ENCODE data around the gene SORCS3. TPM values are rescaled to one million over a fixed set of nuclear protein-coding genes. Genes with fewer than 3 reads are reported as not detected.

SORCS3 gene
- total and polyA plus RNA-seq, 9 of the 15 experiments (the other 6 are each of a cell fraction or from before 2014, with no cell fraction given): not detected

- no TSS peak for BruUV-seq (replicated peaks)
- 0% methylated on average over 6 of the region's 6 CpGs for WGBS (ENCODE audit: insufficient coverage, low coverage, missing lambda C conversion rate)
- H2AFZ ChIP-seq (ENCODE audit: low read depth, low read length): no peak overlapping the region
- no peaks in the 10 kb centered on the region for H3K27me3 ChIP-seq (ENCODE audit: control insufficient read depth in 2 of 2, insufficient read depth in 2 of 2, low read length in 2 of 2)
- H3K36me3 ChIP-seq (ENCODE audit: control insufficient read depth, insufficient read depth, low read length): no peaks in the 10 kb centered on the region
- FAIRE-seq: no peak
- intact Hi-C loops (cut with micrococcal nuclease) (no loop called here), in situ Hi-C loops (cut with MboI) (no loop called here)
- ATAC-seq: no peak
- no peak overlapping the region for H3K27ac ChIP-seq (ENCODE audit: extremely low read depth, low read depth, low read length)
- H4K20me1 ChIP-seq (replicated peaks; ENCODE audit: control insufficient read depth, insufficient read depth, low read length): no peaks in the 10 kb centered on the region
- H3K4me3 ChIP-seq: no peak overlapping the region
- no peak for TF ChIP-seq NCOA1 (IDR thresholded peaks at IDR 0.05; ENCODE audit: low read depth)
- TF ChIP-seq ZNF584 (CRISPR knock-in tag; IDR thresholded peaks at IDR 0.05; ENCODE audit: low read depth): no peak
- TF ChIP-seq ZNF354B (CRISPR knock-in tag; IDR thresholded peaks at IDR 0.05): no peak
- TF ChIP-seq ZC3H11A (IDR thresholded peaks at IDR 0.05; ENCODE audit: low read depth, low read length): no peak
- no peak for TF ChIP-seq NRF1 (conservative IDR thresholded peaks at IDR 0.05 in 1 of 2, IDR thresholded peaks at IDR 0.05 in 1 of 2)
- TF ChIP-seq HES1 (IDR thresholded peaks at IDR 0.05; ENCODE audit: low read depth): no peak
- no peaks in the 10 kb centered on the region for H3K9me3 ChIP-seq (replicated peaks; ENCODE audit: control insufficient read depth, insufficient read depth, low read depth, low read length)
- no peaks in the 10 kb centered on the region for H3K4me1 ChIP-seq (replicated peaks in 1 of 2; ENCODE audit: control insufficient read depth in 2 of 2, insufficient read depth in 2 of 2, low read length in 2 of 2)
- ChIA-PET POLR2A (no interaction called here), CTCF (ENCODE audit: low intra/inter-chr PET ratio) (no interaction called here)
- no peak overlapping the region for H3K9ac ChIP-seq (ENCODE audit: insufficient read depth in 1 of 2, low read depth in 2 of 2, low read length in 2 of 2)
- no peaks in the 10 kb centered on the region for H3K9me1 ChIP-seq (ENCODE audit: control insufficient read depth, insufficient read depth, low read length)
- no peak for DNase-seq (ENCODE audit: extremely low read depth in 1 of 4, low spot score in 3 of 4)
- no peak overlapping the region for H3K4me2 ChIP-seq (ENCODE audit: insufficient read depth, low read length)
- no peaks in the 10 kb centered on the region for H3K79me2 ChIP-seq (ENCODE audit: control insufficient read depth, insufficient read depth, low read length)
Measured at GRCh38 chr10:104809288-104810090, 168.4 kb downstream of the SORCS3 start.

Measured in K562 (cell line).